Inferior parietal cortex (tissue), 1 donor: Measurements from ENCODE around the gene SHISAL1.

Source experiments
- DNase-seq: peaks from one replicate; pipeline ENCODE4 v3.0.0-alpha.2; 2016; ENCODE audit errors: extremely low spot score

SHISAL1 gene

GRCh38 chr22:44194569-44194968 lies 118.2 kb downstream of the SHISAL1 start:
- DNase-seq, result no peak
